SKM-1 treated with dmso at 0.1 percent for 144 hours (cell line): ENCODE data around the gene EPG5.
"Not testable (repeated sequence)": the region's sequence is repeated elsewhere in the genome, so short reads cannot be mapped to it uniquely, and the experiment has no call there.

Experiments
- DNase-seq: peaks from one replicate; lab custom pipeline; 2025; ENCODE audit not compliant: unreplicated experiment; lab: John Stamatoyannopoulos, UW

EPG5 gene, protein sequence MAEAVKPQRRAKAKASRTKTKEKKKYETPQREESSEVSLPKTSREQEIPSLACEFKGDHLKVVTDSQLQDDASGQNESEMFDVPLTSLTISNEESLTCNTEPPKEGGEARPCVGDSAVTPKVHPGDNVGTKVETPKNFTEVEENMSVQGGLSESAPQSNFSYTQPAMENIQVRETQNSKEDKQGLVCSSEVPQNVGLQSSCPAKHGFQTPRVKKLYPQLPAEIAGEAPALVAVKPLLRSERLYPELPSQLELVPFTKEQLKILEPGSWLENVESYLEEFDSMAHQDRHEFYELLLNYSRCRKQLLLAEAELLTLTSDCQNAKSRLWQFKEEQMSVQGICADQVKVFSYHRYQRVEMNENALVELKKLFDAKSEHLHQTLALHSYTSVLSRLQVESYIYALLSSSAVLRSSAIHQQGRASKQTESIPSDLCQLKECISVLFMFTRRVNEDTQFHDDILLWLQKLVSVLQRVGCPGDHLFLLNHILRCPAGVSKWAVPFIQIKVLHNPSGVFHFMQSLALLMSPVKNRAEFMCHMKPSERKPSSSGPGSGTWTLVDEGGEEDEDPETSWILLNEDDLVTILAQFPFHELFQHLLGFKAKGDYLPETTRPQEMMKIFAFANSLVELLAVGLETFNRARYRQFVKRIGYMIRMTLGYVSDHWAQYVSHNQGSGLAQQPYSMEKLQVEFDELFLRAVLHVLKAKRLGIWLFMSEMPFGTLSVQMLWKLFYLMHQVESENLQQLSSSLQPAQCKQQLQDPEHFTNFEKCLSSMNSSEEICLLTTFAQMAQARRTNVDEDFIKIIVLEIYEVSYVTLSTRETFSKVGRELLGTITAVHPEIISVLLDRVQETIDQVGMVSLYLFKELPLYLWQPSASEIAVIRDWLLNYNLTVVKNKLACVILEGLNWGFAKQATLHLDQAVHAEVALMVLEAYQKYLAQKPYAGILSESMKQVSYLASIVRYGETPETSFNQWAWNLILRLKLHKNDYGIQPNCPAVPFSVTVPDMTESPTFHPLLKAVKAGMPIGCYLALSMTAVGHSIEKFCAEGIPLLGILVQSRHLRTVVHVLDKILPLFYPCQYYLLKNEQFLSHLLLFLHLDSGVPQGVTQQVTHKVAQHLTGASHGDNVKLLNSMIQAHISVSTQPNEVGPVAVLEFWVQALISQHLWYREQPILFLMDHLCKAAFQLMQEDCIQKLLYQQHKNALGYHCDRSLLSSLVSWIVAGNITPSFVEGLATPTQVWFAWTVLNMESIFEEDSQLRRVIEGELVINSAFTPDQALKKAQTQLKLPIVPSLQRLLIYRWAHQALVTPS (N-terminal part only)

DNA sequence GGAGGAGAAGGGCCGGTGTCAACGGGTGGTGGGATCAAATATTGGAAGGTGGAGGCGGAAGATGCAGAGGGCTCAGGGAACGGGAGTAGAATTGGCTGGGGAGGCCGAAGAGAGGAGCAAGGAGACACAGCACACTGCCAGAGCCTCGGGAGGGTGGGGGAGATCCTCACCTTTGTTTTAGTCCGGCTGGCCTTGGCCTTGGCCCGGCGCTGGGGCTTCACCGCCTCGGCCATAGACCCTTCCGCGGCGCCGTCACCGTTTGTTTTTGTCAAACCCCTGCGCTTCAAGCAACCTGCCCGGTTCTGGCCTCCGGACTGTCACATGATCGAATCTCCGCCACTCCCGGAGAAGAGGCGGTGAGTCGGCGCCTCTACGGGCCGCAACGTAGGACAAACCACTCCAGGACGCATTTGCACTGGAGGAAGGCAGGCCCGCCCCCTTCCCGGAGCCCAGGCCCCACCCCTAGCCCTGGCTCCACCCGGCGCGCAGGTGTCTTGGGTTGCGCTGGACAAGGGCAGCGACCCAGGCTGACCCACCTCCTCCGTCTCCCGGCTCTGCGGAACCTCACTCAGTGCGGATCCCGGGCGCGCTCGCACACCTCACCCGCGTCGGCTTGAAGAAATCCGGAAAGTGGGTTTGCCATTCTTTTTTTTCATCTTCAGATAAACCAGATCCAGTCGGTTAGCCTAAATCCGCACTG is at the start of gene EPG5:
EPG5 (minus strand) TSS at position 323 of the 700 bp plus-strand sequence; CDS start at position 233, 90 bp downstream.
- DNase-seq: peak; percentile 86

DNA sequence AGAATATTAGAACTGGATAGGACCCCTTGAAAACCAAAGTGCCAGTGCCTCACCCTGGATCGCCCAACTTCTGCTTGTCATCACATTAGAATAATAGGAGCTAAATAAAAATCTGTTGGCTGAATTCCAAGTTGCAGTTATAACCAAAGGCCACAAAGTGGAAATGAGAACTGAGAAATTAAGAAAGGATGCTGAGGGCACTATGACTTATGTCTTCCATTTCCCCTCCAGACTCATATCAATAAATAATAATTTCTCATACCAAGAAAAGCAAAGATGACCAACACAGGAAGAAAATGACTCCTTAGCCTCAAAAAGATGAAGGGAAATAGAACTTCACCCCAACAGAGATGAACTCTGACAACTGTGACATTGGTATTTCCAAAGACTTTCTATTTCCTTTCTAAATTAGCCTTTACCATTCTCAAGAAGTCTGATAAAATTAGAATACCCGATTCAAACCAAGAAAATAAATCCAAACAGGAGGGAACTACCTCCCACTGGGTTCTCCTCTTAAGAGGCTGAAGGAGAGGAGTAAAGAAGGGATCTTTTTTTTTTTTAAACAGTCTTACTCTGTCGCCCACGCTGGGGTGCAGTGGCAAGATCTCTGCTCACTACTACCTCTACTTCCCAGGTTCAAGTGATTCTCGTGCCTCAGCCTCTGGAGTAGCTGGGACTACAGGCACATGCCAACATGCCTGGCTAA is 46.5 kb upstream of the EPG5 start:
- no peak for DNase-seq

DNA sequence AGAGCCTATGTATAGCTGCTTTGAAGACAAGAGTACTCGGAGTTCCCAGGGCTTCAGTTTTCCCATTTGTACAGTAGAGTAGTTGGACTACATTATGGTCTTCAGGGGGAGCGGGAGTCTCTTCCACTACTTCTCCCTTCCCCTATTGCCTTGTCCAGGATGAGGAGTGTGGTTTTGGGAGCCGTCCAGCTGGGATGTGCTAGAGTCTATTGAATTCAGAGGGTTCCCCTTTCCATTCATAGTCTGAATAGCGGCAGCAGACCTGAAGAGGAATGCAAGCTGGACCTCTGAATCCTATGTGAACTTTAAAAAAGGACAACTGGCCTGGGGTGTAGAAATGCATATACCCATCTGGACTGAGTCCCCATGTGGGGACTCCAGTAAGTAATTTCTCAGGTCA is 43.5 kb upstream of the EPG5 start:
- no peak for DNase-seq

DNA sequence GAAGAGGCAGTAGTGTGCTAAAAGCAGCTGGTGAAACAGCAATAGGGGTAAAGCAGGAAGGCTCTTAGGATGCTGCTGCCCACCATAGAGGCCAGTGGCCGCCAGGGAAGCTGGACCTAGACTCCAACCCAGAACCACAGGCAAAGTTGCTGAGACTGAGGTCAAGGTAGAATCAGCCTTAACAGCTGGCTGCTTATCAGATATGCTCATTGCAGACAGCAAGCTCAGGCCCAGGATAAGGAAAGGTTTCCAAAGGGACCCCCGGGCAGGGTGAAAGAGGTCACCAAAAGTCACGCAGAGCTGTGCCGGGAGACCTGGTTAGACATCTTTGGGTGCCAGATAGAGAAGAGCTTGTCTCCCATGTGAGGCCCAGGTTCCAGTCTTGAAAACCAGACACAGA is 42.9 kb upstream of the EPG5 start:
- no peak for DNase-seq

DNA sequence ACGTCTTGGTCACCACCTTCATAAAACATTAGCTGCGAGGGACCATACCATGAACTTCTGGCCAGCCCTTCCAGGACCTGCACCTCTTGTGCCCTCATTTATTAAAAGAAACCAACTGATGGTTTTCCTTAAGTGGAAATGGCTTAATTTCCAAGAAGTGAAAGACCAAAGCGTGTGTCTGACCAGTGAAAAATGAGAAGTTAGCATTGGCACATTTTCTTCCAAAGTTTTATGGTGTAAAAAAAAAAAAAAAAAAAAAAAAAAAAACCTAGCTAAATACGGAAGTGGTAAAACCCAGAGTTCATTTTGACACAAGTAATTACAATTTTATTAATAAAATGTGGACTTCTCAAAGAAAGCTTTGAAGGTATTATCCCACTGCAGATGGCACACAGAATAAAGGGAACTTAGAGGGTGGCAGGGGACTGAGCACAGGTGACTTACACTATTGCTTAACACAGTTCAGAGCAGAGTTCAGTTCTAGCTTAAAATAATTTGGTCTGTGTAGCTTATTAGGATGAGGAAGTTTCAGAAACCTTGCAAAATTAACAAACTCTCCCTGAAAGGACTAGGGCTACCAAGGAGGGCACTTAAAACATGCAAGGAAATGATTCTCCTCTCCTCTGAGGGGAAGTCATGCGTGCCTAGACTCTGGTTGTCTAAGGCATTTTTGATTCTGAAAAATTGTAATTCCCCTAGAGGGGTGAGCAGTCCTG is 42.2 kb upstream of the EPG5 start:
- DNase-seq: peak; percentile 89

DNA sequence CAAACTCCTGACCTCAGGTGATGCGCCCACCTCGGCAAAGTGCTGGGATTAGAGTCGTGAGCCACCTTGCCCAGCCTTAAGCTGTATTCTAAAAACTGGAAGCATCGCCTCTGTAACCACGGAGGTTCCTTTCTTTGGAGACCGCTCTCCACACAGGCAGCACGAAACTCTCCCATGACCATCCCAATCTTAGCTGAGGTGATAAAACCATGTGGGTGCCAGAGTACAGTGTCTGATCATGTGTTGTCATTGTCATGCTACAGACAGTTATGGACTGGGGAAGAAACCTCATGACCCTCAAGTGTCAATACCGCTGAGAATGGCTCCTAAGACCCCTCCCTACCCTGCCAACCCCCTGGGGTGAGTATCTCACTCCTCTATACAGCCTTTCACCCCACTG is 41.4 kb upstream of the EPG5 start:
- no peak for DNase-seq

DNA sequence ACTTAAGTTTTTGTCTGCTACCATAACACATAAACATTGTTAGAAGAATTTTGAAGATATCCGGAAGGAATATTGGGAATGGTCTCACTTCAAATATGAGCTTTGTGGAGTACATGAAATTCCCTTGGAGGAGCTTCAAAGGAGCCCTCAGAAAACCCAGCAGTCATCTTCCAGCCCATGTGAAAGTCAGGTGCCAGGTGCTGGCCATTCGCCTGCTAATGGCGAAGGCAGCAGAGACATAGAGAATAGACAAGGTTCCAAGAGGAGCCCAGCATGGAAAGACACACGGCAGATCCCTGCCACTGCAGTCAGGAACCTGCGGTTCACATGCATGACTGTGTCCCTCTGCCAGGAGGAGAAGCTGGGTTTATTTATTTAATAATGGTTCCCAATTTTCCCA is 40.0 kb upstream of the EPG5 start:
- DNase-seq: no peak

DNA sequence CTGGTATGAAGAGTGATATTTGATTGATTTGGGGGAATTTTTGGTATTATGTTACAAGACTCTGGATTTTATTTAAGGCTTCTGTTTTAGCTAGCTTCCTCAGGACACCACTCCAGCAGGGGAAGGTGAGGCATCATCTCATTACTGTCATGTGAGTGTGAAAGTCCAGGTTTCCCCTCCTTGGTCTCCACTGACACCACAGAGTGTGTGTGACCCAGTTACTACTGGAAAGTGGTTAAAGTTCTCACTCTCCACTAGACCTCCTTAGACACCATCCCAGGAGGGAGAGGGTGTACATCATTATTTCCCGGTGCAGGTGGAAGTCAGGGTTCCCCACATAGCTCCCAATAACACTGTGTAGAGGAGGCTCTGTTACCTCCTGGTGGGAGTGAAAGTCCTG is 35.8 kb upstream of the EPG5 start:
- no peak for DNase-seq

DNA sequence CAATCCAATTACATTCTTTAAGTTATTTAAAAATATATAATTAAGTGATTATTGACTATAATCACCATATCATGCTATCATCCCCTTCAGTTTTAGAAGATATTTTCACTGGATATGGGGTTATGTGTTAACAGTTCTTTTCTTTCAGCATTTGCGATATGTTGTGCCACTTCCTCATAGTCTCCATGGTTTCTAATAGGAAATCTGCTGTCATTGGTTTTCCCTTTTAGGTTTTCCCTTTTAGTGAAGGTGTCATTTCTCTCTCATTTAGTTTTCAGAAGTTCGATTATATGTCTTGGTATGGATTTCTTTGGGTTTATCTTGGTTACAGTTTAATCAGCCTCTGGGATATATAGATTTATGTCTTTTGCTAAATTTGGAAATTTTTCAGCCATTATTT is 34.8 kb upstream of the EPG5 start:
- no peak for DNase-seq

DNA sequence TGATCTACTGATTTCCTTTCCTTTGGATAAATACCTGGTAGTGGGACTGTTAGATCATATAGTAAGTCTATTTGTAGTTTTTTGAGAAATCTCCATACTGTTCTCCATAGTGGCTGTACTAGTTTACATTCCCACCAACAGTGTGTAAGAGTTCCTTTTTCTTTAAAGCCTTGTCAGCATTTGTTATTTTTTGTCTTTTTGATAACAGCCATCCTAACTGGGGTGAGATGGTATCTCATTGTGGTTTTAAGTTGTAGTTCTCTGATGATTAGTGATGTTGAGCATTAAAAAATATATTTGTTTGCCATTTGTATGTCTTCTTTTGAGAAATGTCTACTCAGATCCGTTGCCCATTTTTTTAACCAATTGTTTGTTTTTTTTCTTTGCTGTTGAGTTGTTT is 33.9 kb upstream of the EPG5 start:
- no peak for DNase-seq

DNA sequence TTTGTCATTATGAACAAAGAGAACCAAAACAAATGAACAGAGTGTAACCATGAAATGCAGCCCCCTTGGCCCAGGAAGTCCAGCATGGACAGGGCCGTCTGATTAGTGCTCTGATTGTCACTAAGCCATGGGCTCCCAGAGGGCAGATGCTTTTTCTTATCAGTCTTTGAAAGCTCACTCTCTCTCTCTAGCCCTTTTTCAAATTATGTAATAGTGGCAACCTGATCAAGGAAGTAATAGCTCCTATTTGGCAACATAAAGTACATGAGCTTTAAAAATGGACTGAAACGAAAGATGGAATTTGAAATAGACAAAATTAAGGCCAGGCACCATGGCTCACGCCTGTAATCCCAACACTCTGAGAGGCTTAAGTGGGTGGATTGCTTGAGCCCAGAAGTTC is 32.4 kb upstream of the EPG5 start:
- no peak for DNase-seq

DNA sequence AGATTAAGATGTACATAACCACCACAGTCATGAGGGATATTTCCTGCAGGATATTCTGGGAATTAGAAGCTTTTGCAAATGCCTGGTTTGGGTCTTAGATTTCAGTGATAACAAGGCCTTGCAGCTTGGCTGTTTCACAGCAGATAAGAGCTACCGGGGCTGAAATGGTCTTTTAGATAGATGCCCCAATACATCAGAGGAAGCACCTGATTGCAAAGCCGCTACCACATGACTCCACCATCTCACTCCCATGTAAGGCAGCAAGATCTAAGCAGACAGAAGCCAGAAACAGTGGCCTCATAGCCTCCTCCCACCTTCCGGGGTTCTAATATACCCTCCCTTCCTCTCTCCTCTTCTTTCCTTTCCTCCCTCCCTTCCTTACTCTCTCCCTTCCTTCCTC is 31.1 kb upstream of the EPG5 start:
- DNase-seq: no peak

DNA sequence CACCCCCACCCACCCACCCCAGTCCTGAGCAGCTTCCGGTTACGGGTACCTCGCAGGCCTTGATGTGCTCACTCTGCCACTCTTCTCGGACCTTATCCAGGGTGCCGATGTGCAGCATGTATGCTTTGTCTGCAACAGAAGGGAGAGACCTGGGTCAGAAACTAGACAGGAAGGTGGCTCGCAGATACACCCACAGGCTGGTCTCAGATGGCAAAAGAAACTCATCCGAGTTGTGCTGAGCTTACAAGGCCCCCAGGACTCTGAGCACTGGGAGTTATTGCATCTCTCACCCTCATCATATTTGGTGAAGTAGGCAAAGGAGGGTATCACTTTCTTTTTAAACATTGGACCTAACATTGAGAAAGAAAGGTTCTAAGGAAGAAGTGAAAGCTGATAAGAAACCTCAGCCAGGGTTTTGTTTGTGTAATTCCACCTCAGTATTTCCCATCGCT is 30.6 kb upstream of the EPG5 start:
- DNase-seq: no peak

DNA sequence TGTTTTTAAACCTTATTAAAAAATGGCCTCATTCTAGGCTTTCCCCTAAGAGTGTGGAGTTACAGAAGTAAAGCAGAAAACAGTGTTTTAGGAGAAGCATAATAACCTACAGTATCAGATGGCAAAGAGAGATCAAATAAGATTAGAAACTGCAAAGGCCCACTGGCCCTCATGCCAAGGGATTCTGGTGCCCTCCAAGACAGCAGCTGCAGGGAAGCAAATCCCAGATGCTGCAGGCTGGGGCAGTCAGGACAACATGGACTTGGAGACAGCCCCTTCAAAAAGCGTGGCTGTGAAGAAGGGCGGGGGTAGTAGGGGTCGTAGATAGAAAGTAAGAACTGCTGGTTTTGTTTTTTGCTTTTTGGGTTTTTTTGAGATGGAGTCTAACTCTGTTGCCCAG is 28.3 kb upstream of the EPG5 start:
- DNase-seq: no peak

DNA sequence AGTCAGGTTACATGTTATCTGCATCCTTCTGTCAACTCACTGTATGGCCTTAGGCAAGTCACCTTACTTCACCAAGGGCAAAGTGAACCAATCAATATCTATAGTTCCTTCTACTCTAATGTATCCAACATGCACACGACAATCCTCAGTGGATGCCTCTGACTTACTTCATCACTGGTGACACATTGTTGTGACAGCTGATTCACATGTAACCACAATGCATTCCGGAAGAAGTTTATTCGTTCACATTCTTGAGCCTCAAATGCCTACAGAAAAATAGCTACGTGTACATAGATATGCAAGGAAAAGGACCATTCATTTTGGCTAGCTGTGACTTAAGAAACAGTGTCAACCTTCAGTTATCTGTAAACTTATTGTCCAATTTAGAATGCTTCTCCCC is 26.3 kb upstream of the EPG5 start:
- no peak for DNase-seq

DNA sequence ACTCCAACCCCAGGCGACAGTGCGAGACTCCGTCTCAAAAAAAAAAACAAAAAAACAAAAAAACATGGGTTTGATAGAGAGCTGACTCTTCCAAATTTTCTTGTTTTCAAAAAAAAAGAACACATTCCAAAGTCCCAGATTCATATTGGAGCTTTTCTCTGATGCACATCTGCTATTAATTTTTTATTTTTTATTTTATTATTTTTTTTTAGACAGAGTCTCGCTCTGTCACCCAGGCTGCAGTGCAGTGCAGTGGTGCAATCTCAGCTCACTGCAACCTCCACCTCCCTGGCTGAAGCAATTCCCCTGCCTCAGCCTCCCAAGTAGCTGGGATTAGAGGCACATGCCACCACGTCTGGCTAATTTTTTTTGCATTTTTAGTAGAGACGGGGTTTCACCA is 25.4 kb upstream of the EPG5 start:
- not testable (repeated sequence) for DNase-seq

DNA sequence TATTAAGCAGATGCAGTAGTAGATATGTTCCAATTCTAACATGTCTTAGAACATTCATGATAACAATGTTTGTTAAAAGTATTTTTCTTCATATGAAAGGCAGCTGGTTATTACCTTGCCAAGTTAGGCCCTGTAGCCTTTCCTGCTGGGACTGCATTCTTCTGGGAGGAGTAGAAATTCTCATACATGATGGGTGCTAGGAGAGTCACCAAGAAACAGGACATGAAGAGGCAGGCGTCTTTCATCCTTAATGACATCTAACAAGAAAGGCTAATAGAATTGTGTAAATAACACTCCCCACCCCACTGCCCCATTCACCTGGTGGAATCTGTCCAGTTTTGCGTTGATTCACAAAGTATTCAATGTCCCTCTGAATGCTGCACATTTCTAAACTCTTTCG is 24.7 kb upstream of the EPG5 start:
- no peak for DNase-seq

DNA sequence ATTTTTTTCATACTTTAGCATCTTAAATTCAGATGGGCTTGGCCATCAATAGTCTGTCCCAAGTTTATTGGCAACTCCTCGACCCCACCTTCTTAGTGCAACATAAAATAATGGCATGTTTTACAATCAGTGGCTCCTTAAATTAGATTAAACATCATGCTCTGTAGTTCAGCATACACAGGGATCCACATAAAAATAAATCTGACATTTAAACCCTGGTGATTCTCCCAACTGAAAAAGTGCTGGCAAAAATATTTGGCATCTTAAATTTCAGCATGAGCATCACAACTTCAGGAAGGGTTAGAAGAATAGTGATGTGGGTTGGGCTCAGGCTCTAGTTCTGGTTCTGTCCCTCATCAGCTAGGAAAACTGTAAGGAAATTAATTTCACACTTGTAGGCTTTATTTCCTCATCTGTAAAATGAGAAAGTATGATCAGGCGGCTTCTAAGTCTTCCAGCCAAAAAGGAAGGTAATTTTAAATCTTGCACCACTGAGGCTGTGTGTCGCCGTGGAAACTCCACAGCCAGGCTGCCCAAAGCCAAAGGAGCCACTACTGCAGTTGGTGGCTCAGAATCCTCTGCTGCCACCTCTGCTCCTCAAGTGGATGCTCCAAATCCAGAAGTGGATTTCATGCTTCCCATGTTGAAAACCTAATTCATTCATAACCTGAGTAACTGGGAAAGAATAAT is 17.6 kb upstream of the EPG5 start:
- no peak for DNase-seq

DNA sequence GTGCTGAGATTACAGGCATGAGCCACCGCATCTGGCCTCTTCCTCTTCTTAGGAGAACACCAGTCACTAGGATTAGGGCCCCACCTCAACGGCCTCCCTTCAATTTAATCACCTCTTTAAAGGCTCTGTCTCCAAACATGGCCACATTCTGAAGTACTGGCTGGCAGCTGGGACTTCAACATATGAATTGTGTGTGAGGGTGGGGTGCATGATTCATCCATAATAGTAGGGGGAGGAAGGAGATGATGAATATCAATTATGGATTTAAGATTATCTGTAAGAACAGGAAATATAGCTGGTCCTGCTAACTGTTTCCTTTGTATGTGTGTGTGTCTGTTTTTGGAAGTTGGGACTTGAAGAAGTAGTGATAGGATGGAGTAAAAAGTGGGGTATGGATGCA is 14.7 kb upstream of the EPG5 start:
- DNase-seq: no peak
